GM18867 (cell line): ENCODE measurements around the gene PTPRQ.
"Not testable (repeated sequence)": the region's sequence is repeated elsewhere in the genome, so short reads cannot be mapped to it uniquely, and the experiment has no call there.

Experiments
- ATAC-seq: cut with Tn5 transposase; IDR thresholded peaks from one replicate; pipeline ENCODE4 v1.9.1; 2021; ENCODE audit warnings: mild to moderate bottlenecking, moderate library complexity; ENCODE audit not compliant: unreplicated experiment

The PTPRQ gene

DNA sequence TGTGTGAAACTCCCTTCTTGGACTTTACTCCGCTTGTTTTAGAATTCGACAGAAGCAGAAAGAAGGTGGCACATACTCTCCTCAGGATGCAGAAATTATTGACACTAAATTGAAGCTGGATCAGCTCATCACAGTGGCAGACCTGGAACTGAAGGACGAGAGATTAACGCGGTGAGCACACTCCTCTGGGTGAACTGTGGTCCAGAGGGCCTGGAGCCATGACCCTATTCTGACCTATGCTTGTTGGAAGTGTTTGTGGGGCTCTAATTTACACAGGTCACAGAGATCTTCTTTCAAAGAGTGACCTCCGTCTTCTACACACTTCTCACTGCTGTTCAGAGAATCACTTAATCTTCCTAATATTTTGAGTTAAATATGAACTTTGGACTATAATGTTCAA is 190.9 kb downstream of the PTPRQ start:
- no peak for ATAC-seq

DNA sequence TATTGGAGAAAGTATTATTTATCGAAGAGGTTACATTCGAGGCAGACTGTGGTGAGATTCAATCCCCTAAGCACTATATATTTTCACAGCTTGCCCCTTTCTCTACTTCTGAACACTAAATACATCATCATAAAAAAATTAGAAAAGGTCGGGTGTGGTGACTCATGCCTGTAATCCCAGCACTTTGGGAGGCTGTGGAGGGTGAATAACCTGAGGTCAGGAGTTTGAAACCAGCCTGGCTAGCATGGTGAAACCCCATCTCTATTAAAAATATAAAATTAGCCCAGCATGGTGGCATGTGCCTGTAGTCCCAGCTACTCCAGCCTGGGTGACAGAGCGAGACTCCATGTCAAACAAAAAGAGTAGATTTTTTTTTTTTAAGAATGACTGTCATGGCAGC is 192.8 kb downstream of the PTPRQ start:
- ATAC-seq = no peak

DNA sequence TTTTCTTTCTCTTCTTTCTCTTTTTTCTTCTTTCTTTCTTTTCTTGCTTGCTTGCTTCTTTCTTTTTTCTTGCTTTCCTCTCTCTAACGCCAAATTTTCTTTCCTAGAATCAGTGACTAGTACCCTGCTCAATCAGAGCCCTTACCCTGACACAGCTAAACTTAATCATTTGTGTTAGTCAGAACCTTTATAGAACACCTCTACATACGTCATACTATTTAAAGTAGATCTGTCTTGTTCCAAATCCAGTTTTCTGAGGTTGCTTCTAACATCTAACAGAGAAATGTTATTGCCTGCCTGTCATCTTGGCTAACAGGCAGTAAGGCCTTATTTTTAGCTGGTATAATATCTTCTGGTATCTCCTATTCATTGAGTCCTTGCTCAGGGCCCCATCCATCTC is 197.9 kb downstream of the PTPRQ start:
- no peak for ATAC-seq

DNA sequence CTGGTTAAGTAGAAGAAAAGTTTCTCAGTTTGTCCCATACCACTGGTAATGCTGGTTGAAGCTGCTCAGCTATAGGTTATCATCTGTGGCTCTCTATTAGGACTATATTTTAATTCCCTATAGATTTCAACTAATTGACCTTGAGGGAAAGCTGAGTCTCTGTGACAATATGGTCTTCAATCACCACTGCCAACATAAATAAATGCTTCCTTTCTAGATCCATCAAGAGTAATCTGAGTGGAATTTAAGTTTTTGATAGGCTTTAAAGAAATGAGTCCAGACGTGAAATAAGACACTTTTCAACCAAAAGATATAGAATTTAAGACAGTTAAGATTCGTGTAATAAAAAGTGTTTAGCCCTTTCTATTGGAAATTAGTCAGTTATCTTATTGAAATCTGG is 199.9 kb downstream of the PTPRQ start:
- ATAC-seq = no peak

DNA sequence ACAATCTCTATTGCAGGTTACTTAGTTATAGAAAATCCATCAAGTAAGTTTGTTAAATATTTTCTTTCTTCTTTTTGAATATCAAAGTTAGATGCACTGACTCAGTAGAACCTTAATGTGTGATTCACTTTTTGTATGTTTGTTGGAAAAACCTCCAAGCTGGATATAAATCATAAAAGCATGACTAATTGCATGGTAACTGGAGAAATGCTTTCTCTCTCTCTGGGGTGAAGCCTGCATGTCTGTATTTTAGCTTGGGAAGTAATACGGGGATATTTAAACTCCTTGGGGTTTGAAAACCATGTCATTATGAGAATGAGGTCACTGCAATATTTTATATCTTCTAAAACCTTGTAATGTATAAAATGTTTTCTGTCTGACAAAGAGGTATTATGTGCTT is 204.8 kb downstream of the PTPRQ start:
- ATAC-seq = no peak

DNA sequence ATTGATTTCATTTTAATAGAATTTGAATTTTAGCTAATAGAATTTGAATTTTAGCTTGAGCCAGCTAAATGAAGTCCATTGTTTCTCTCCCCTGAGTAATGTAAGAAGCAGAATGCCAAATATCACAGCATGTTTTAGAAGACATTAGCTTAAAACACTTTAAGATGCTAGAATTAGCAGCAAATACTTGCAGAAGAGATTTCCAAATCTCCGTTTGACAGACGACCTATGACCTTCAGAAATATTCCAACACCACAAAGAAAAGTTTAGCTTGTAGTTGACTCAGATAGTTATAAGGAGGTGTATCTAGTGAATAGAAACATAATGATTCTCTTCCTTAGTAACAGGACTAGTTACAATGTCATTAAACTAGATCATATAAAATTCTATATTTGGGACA is 211.7 kb downstream of the PTPRQ start:
- ATAC-seq = no peak

DNA sequence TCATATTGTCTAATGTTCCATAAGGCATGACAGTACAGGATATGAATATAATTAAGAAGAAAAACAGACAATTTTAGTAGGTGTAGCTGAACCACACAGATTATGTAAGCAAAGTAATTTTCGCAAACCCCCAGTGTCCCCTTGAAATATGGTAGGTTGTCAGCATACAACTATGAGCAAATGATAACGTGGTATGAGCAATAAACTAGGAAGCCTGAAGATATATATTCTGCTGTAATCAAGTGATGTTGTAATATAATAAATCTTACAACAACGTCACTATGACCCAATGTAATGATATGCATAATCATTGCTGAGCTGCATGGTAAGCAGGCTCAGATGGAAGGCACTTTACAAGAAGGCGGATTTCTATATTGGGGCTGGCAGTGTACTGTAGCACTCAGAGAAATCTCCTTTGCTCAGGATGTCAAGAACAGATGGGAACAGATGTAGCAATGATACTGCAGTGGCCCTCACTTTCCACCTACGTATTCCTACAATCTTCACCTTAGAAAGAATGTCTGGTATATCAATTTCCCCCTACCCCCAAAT is 215.6 kb downstream of the PTPRQ start:
- no peak for ATAC-seq

DNA sequence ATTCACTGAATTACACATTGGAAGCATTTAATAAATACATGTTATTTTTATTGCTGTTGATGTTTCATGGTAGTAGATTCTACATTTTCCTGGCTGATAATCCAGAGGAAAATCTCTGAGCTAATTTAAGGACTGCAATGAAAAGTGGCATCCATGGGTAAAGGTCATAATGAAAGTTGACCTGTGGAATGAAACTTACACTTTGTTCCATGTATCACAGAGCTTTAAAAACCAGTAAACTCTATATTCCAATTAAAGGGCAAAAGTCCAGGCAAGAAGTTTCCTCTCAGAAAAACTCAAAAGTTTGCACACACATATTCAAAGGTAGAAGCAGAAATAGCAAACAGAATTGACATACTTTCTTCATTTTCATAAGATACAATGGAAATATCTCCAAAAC is 218.6 kb downstream of the PTPRQ start:
- no peak for ATAC-seq

DNA sequence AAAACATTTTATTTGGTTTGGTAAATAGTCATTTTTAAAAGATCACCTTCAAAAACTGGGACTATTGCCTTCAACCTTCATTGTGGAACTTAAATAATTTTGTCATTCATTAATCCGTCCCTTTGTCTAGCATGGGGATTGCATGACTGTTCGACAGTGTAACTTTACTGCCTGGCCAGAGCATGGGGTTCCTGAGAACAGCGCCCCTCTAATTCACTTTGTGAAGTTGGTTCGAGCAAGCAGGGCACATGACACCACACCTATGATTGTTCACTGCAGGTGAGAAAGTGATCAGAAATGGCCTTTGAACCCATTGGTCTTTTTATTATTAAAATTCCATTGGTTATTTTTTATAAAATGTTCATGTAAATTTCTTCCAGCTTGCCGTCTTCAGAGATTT is 226.2 kb downstream of the PTPRQ start:
- ATAC-seq = no peak

DNA sequence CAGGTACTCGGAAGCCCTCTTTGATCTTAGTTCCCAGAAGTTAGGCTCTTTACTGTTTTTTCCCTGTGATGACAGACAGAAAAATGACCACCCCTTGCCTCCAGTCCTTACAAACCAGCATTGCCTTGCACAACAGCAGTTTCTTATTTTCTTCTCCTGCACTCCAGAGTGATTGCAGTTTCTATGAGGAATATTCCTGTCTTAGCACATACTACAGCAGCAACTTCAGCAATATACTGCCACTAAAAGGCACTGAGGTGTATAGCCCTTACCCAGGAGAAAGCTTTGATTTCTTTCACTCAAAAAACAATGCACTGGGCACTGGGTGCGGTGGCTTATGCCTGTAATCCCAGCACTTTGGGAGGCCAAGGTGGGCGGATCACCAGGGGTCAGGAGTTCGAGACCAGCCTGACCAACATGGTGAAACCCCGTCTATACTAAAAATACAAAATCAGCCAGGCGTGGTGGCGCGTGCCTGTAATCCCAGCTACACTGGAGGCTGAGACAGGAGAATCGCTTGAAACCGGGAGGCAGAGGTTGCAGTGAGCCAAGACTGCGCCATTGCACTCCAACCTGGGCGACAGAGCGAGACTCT is 232.1 kb downstream of the PTPRQ start:
- not testable (repeated sequence) for ATAC-seq

DNA sequence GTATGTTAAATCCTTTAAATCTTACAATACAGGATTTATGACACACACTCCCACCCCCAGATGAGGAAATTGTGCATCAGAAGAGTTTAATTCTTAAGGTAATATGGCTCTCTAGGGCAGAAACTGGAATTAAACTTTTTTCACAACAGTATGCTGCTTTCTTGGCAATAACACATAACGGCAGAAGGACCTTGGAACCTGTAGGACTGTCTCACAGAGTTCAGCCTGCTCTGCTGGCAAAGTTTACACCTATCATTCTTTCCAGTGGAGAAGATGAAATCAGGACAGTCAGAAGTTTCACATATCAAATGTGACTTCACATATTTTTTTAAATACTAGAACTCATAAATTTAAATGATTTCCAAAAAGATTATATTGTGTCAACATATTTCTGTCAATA is 232.8 kb downstream of the PTPRQ start:
- no peak for ATAC-seq

DNA sequence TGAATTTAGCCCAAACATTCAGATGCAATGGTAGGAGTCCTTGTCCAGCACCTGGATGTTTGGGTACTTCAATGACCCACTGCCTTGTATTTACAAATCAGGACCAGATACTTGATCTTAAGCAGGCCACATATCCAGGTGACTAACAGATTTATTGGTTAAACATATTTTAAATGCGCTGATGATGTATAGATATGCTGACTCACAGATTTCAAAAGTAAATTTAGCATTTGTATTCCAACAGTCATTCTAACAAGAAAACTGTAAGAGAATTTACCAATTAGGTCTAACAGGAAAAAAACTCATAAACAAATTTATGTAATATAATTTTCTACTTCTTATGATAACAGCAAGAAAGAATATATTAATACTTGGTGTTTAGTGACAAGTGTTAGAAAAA is 234.0 kb downstream of the PTPRQ start:
- no peak for ATAC-seq

DNA sequence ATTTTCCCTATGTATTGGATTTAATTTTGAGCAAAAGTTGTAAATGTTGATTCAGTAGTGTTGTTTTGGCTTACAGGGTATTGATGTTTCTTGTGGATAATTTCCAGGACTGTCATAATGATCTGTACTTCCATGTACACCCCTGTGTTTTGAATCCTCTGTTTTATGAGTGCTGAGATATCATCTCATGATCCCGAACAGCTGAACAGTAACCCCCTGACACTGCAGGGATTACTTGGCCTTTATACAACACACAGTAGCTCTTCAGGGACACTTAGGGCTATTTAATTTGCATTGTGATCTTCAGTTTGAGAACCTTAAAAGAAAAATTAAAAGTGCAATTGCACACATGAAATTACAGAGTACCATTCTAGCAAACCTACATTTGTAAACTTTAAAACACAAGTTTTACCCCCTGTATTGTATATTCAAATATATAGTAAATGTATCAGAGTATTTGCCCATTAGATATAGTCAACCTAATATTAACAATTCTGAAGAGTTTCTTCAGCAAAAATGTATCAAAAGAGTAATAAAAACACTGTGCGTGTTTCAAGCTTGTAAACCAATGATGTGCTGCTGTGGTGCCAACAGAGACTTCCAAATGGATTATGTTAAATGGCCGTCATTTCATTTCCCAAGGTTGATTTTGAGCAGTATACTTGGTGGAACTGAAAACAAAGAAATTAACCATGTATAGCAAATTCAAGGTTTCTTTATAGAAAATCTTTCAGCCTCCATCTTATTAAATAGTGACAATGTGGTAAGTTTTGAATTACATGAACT is 235.5 kb downstream of the PTPRQ start:
- ATAC-seq = no peak

DNA sequence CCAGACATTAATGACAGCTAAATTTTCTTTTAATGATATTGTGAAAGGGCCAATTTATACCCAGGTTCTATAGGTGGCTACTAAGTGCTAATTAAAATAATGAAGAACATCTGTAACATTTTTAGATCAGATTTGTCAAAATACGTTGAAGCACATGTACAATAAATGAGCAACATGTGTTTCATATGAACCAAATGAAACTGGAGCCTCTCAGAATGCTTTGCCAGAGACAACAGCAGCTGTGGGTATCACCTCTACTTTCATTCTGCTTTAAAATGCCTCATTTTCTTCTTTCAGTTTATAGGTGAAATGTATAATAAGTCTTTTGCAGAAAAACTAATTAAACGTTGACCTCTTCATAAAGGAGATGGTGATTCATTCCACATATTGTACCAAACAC is 237.3 kb downstream of the PTPRQ start:
- peak; percentile 100 for ATAC-seq

DNA sequence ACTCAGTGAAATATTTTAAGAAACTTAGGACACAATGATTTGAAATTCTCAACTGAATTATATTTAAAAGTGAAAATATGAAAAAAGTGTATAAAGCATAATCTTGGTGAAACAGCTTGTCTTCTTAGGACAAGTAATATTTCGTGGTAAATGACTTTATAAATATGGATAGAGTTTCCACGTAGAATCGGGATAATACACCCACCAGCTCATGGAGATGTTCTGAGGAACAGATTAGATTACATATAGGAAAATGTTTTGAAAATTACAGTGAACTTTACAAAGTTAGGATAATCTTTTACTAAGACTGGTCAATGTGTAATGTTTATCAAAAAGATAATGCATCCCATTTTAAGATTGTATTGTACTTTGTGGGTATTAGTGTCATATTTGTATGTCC is 237.8 kb downstream of the PTPRQ start:
- no peak for ATAC-seq

DNA sequence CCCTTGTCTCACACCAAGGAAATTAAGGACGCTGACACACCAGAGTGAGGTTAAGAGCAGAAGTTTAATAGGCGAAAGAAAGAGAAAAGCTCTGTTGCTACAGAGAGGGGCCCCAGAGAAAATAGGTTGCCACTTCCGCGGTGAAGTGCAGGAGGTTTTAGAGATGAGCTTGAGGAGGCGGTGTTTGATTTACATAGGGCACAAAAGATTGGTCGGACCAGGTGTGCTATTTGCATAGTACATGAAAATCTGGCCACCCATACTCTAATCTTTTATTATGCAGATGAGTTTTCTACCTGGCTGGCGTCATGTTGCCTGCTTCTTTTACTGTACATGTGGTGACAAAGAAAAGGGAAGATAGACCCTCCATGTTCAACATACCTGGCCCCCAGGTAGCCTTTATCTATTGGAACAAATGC is 240.1 kb downstream of the PTPRQ start:
- no peak for ATAC-seq

DNA sequence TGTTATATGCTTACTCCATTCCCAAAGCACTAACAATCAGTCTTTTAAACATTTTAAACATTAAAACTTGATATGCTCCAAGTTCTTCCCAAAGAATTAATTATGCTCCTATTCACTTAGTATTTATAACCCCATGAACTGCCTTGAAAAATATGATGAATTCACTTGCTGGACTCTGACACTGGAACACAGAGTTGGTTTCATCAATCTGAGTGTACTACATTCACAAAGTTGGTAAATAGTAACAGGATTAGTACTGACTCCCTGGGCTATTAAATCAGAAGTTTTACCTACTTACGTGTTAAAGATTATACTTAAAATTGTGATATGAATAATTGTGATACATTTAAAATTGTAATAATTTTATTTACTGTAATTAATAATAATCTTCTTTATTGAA is 246.1 kb downstream of the PTPRQ start:
- no peak for ATAC-seq

DNA sequence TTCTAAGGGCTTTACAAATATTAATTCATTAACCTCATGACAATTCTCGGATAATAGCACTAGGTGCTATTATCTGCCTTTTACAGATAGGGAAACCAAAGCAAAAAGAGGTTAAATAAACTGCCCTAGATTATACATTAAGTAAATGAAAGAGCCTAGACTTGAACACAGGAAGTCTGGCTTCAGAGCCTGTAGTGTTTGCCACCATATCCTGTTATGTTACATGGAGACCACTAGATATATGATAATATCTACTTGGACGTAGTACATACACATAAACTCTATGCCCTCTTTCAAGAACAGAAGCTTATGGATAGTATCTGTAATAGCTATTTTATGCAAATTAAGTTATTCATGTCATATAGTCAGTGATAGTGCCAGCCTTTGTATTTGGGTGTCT is 246.5 kb downstream of the PTPRQ start:
- no peak for ATAC-seq

DNA sequence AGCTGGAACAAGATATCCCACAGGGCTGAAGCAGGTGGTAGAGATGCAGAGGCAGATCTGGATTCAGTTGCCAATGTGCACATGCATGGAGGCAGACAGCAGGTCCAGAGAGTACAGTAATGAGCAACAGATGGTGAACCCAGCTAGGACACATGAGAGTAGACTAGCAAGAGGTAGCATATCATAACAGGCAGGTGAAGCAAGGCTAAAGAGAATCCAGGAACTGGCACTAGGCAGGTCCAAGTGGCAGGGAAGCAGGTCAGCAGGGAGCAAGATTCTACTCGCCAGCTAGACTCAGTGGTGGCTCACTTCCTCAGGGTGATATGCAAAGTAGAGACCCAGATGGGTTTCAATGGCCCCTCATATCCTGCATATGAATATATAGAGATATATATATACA is 248.1 kb downstream of the PTPRQ start:
- peak; percentile 85 for ATAC-seq

DNA sequence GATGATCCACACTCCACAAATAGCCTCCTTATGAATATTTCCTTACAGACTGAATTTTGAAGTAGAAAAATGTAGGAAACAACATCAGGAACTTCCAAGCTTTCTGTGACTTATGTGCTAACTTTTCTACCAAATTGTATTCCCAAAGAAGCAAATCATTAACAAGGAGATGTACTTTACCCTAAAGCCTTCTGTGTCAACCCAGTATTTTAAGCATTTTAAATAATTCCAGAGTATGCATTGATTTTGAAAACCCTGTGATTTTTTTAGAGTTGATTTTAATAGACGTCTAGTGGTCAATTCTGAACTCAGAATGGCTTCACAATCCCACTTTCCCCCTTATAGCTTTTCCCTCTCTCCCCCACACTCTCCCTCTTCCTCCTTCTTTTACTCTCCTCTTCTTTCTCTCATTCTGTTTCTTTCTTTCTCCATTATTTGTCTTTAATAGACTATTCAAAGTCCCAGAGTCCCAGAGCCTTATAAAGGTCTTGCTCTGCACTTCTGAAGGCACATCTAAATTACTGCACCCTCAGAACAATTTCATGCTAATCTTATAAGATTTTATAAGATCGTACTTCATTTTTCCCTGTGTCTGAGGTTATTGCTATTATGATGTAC is 253.3 kb downstream of the PTPRQ start:
- no peak for ATAC-seq

DNA sequence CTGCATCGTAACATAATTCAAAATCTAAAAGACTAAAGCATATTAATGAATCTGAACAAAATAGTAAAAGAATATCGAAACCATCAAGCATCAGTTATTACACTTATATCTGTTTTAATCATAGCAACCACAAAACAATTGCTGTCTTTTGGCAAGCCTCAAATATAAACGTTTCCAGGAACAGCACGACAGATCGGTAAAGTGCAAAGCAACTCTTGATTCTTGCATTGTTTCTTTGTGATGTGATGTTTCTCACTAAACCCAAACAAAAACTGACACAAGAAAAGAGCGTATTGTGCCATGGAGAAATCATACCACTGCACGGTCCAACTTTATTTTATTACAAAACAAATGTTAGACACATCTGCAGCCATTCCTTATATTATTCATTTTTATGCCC is 254.2 kb downstream of the PTPRQ start:
- ATAC-seq = no peak
